ENCODE measurements around the gene MEIOSIN. TPM values are rescaled to one million over a fixed set of nuclear protein-coding genes. Genes with fewer than 3 reads are reported as not detected.
A peak's percentile ranks its signal among the peaks of the same experiment; 100 is the strongest.

MEIOSIN gene
- total RNA-seq, 2 donors from 2014 or later: not detected

GRCh38 chr19:45767881-45768654 is 34.8 kb downstream of the MEIOSIN start:
- Mint-ChIP-seq H3K4me1 (peaks cover 18% of the 10 kb centered on the region), H3K9me3 (no peaks in the 10 kb centered on the region), H3K4me3 (peak overlapping the region; percentile 95), H3K27ac (peak overlapping the region; percentile 86), H3K27me3 (ENCODE audit: insufficient read depth) (no peaks in the 10 kb centered on the region), H3K36me3 (ENCODE audit: low read depth) (peaks cover 10% of the 10 kb centered on the region)
- no peak for TF ChIP-seq CTCF (conservative IDR thresholded peaks at IDR 0.05)
- Histone ChIP-seq H3K27me3 (ENCODE audit: control insufficient read depth, insufficient read depth, low read length, poor library complexity, severe bottlenecking) (no peaks in the 10 kb centered on the region), H3K36me3 (ENCODE audit: control insufficient read depth, insufficient read depth, low read length) (no peaks in the 10 kb centered on the region), H3K9ac (ENCODE audit: extremely low read depth, low read length, poor library complexity, severe bottlenecking) (peak overlapping the region; percentile 97), H3K4me3 (ENCODE audit: low read length) (peak overlapping the region; percentile 90), H3K27ac (ENCODE audit: low read depth, low read length) (peak overlapping the region; percentile 97), H3K4me1 (ENCODE audit: control insufficient read depth, insufficient read depth, low read length) (peaks cover 13% of the 10 kb centered on the region), H3K9me3 (ENCODE audit: control insufficient read depth, low read length) (no peaks in the 10 kb centered on the region)
- 0 to 1% methylated on average over 37 to 102 of the region's 102 CpGs for WGBS, 2 experiments (ENCODE audit: insufficient coverage in 1 of 2, insufficient read length in 1 of 2)
- peak; percentile 85 for DNase-seq

GRCh38 chr19:45768655-45768983 is 35.4 kb downstream of the MEIOSIN start:
- Histone ChIP-seq H3K27me3 (ENCODE audit: control insufficient read depth, insufficient read depth, low read length, poor library complexity, severe bottlenecking) (no peaks in the 10 kb centered on the region), H3K4me1 (ENCODE audit: control insufficient read depth, insufficient read depth, low read length) (peaks cover 13% of the 10 kb centered on the region), H3K9ac (ENCODE audit: extremely low read depth, low read length, poor library complexity, severe bottlenecking) (peak overlapping the region; percentile 97), H3K4me3 (ENCODE audit: low read length) (peak overlapping the region; percentile 90), H3K27ac (ENCODE audit: low read depth, low read length) (peak overlapping the region; percentile 97), H3K9me3 (ENCODE audit: control insufficient read depth, low read length) (no peaks in the 10 kb centered on the region), H3K36me3 (ENCODE audit: control insufficient read depth, insufficient read depth, low read length) (peaks cover 4% of the 10 kb centered on the region)
- Mint-ChIP-seq H3K36me3 (ENCODE audit: low read depth) (peaks cover 15% of the 10 kb centered on the region), H3K27me3 (ENCODE audit: insufficient read depth) (no peaks in the 10 kb centered on the region), H3K27ac (peak overlapping the region; percentile 100), H3K9me3 (no peaks in the 10 kb centered on the region), H3K4me1 (peaks cover 18% of the 10 kb centered on the region), H3K4me3 (peak overlapping the region; percentile 95)
- 0% methylated on average over 13 to 33 of the region's 33 CpGs for WGBS, 2 experiments (ENCODE audit: insufficient coverage in 1 of 2, insufficient read length in 1 of 2)
- peak; percentile 81 for DNase-seq
- TF ChIP-seq CTCF (conservative IDR thresholded peaks at IDR 0.05): no peak

GRCh38 chr19:45768984-45769782 is 35.9 kb downstream of the MEIOSIN start, which contains the start of gene SIX5:
SIX5 (minus strand) TSS chr19:45769252; CDS start chr19:45768844, 408 bp downstream.
- H3K27me3 ChIP-seq (ENCODE audit: control insufficient read depth, insufficient read depth, low read length, poor library complexity, severe bottlenecking): no peaks in the 10 kb centered on the region
- H3K4me1 ChIP-seq (ENCODE audit: control insufficient read depth, insufficient read depth, low read length): peaks cover 13% of the 10 kb centered on the region
- peak within 1 kb of the TSS; percentile 100 for H3K27ac Mint-ChIP-seq
- DNase-seq: peak; percentile 99
- H3K9me3 Mint-ChIP-seq: no peaks in the 10 kb centered on the region
- H3K36me3 ChIP-seq (ENCODE audit: control insufficient read depth, insufficient read depth, low read length): peaks cover 4% of the 10 kb centered on the region
- peaks cover 18% of the 10 kb centered on the region for H3K4me1 Mint-ChIP-seq
- WGBS, 2 experiments (ENCODE audit: insufficient coverage in 1 of 2, insufficient read length in 1 of 2): 0% methylated on average over 16 to 70 of the region's 70 CpGs
- no peak for TF ChIP-seq CTCF (conservative IDR thresholded peaks at IDR 0.05)
- H3K9me3 ChIP-seq (ENCODE audit: control insufficient read depth, low read length): no peaks in the 10 kb centered on the region
- peak within 1 kb of the TSS; percentile 95 for H3K4me3 Mint-ChIP-seq
- H3K9ac ChIP-seq (ENCODE audit: extremely low read depth, low read length, poor library complexity, severe bottlenecking): peak within 1 kb of the TSS; percentile 97
- H3K27me3 Mint-ChIP-seq (ENCODE audit: insufficient read depth): no peaks in the 10 kb centered on the region
- H3K27ac ChIP-seq (ENCODE audit: low read depth, low read length): peak within 1 kb of the TSS; percentile 97
- peak within 1 kb of the TSS; percentile 90 for H3K4me3 ChIP-seq (ENCODE audit: low read length)
- peaks cover 16% of the 10 kb centered on the region for H3K36me3 Mint-ChIP-seq (ENCODE audit: low read depth)
